Erythroblast (primary cell): ENCODE results near the gene REEP3.
"Not testable (repeated sequence)": the region's sequence is repeated elsewhere in the genome, so short reads cannot be mapped to it uniquely, and the experiment has no call there.

ENCODE experiments used
- DNase-seq, 2 experiments: peaks; one replicate each; lab custom pipeline; 2025; lab: John Stamatoyannopoulos, UW
- GATA1 ChIP-seq: IDR thresholded peaks from 2 replicates; pipeline ENCODE4 v1.6.1; 2011; ENCODE audit warnings: low read depth, mild to moderate bottlenecking, control low read depth, low read length, moderate library complexity
- POLR2A ChIP-seq: IDR thresholded peaks from 2 replicates; pipeline ENCODE4 v1.6.1; 2011; ENCODE audit warnings: mild to moderate bottlenecking, low read length

The REEP3 gene

DNA sequence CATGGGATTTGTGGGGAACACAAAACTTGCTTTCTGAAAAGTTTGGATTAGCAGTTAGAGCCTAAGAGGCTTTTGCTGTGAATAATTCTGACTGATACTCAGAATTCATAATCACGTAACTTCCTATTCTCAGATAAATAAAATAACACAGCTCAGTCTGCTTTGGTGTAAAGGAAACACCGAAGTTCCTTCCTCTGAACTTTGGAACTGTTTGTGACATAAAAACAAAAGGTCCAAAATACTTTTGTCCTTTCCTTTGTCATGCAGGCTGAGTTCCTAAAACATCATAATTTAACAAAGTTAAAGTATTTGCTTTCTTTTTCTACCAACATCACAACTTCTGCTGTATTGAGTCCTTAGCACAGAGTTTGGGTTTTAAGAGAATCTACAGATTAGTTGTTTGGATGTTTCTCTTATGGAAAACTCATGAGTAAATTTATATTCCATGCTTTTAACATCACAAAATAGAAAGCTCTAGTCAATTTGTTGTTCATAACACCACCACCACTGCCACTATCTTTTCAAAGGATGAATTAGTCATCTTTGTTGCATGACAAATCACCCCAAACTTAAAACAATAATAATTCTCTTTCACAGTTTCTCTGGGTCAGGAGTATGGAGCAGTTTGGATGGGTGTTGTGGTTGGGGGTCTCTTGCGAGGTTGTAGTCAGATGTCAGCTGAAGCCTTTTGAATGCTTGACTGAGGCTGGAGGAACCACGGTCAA lies 123.4 kb downstream of the REEP3 start:
- TF ChIP-seq POLR2A (no peak), GATA1 (no peak)
- DNase-seq = no peak

DNA sequence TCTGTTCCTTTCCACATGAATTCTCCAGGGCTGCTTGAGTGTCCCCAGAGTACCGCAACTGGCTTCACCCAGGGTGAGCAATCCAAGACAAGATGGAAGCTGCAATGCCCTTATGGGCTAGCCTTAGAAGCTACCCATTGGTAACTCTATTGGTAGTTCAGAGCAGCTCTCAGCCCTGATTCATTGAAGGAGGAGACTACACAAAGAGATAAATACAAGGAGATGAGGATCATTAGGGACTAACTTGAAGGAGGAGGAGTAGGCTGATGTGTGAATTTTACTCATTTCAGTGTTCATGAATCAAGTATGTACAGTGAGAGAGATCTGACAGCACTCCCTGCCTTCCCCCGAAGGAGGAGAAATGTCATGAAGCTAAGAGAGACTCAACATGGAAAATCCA lies 124.0 kb downstream of the REEP3 start:
- TF ChIP-seq POLR2A (no peak), GATA1 (no peak)
- no peak for DNase-seq

DNA sequence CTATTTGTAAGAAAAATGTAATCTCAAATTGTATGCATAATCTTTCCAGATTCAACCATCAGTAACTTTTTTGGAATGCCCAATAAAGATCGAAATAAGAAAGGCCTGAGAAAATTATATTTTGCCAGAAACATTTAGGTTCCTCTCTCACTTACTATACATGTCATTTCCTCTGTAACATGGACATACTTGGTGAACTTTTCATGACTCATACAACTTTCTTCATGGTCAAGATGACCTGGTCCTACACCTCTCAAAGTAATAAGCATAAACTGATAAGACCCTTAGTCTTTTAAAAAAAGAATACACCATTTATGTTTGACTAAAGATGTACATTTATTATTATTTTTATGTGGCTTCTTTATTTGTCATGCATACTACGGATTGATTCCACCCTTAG lies 125.3 kb downstream of the REEP3 start:
- no peak for TF ChIP-seq POLR2A
- TF ChIP-seq GATA1 = no peak
- no peak for DNase-seq

DNA sequence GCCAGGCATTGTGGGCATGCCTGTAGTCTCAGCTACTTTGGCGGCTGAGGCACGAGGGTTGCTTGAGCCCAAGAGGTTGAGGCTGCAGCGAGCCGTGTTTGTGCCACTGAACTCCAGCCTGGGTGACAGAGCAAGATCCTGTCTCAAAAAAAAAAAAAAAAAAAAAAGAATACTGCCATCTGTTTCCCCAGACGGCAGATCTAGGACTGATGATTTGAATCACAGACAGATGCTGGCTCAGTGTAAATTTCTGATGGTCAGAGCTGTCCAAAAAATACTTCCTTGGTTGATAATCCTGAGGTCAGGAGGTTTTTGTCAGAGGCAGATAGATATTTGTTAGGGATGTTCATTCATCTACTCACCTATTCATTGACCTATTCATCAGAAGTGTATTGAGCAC lies 130.7 kb downstream of the REEP3 start:
- DNase-seq = no peak
- TF ChIP-seq GATA1 (no peak), POLR2A (no peak)

DNA sequence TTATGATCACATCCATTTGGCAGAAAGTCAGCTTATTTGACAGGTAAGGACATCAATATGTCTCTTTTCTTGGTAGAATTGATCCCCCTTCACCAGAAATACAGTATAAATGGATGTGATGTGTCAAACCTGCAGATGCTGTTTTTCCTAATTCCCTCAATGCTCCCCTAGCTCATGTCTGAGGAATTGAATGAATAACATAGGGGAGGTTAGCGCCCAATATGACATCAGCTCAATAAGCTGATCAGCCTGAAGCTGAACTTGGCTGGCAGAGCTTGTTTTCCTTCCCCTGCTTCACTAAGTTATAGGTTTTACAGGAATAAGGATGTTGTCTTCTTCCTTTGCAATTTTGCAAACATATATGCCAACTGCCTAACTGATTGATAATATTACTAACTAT lies 132.5 kb downstream of the REEP3 start:
- no peak for TF ChIP-seq POLR2A
- DNase-seq = no peak

DNA sequence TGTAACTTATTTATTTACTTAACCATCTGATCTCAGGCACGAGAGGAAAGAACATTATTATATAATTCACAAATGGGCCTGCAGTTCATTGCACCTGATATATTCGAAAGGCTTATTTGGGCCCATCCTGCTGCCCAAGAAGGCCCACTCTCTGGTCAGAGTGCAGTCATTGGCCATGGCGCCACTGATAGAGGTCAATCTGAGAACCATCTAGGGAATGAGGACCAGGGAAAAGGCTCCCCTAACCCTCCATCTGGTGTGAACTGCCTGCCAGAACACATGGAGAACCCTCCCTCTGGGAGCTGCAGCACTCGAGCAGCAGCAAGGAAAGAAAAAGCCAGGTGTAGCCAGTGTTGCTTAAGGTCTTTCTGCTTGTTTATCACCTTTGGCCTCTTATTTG lies 136.6 kb downstream of the REEP3 start:
- DNase-seq = no peak
- TF ChIP-seq POLR2A = no peak
- TF ChIP-seq GATA1 = no peak

DNA sequence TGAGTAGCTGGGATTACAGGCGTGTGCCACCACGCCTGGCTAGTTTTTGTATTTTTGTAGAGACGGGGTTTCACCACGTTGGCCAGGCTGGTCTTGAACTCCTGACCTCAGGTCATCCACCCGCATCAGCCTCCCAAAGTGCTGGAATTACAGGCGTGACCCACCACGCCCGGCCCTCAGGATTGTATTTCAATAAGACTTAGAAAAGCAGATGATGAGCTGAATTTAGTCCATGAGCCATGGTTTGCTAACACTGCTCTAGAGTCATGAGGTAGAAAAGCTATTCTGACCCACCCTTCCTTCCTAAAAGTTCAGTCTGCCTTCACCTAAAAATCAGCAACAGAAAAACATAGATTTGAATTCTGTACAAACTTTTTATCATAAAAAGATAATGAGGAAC lies 139.7 kb downstream of the REEP3 start:
- DNase-seq = not testable (repeated sequence)

DNA sequence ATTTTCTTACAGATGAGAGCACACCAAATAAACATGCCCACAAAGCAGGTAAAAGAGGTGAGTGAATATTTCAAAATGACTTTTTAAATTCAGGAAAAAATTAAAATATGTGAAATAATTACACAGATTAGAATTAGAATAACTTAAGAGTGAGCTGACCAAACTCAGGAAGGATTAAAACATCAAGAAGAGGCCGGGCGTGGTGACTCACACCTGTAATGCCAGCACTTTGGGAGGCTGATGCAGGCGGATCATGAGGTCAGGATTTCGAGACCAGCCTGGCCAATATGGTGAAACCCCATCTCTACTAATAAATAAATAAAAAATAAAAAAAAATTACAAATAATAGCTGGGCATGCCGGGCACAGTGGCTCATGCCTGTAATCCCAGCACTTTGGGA lies 140.1 kb downstream of the REEP3 start:
- no peak for TF ChIP-seq POLR2A
- DNase-seq = no peak

DNA sequence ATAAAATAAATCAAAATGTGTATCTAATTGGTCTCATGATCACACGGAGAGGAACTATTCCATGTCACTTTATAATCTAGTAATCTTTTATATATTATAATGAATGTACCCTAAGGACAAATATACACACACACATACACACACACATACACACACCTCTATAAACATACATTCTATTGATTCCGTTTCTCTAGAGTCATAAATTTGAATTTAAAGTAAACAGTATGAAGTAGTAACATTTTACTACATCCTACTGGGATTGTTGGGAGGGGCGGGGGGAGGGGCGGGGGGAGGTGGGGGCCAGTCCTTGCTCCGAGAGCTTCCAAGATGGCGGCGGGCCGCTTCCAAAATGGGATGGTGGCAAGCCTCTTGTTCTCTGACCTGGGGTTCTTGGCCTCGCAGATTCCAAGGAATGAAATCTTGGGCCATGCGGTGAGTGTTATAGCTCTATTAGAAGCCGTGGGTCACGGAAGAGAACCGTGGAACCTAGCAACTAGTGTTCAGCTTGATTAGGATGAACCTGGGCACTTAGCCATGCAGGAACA lies 143.2 kb downstream of the REEP3 start:
- DNase-seq = no peak
- TF ChIP-seq GATA1 (no peak), POLR2A (no peak)

DNA sequence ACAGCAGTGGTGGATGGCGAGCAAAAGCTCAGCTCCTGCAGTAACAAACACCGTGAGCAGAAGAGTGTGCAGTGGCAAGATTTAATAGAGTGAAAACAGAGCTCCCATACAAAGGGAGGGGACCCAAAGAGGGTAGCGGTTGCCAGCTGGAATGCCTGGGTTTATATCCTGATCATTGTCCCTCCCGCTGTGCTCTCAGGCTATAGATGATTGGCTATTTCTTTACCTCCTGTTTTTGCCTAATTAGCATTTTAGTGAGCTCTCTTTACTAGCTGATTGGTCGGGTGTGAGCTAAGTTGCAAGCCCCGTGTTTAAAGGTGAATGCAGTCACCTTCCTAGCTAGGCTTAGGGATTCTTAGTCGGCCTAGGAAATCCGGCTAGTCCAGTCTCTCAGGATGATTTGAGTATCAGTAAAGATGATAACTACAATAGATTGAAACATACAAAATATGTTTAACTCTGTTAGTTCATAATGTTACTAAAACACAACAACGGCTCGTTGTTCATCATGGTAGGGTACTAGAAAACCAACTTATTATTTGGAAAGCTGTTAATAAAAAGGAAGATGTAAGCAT lies 143.9 kb downstream of the REEP3 start:
- not testable (repeated sequence) for DNase-seq

DNA sequence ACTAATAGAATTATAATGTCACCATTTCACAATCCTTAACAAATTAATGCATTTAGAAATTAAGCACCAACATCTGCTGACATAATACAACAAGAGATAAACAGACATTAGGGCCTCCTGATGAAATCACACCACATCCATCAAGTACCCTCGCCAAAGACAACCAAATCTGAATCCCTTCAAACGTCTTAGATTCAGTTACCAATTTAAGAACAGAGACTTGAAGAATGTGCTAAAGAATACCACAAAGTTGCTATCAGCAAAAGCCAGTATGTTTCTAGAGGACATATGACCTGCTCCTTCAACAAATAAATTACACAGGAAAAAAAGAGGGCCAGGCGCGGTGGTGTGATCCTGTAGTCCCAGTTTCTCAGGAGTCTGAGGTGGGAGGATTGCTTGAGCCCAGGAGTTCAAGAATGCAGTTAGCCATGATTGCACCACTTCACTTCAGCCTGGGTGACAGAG lies 144.5 kb downstream of the REEP3 start:
- no peak for DNase-seq

DNA sequence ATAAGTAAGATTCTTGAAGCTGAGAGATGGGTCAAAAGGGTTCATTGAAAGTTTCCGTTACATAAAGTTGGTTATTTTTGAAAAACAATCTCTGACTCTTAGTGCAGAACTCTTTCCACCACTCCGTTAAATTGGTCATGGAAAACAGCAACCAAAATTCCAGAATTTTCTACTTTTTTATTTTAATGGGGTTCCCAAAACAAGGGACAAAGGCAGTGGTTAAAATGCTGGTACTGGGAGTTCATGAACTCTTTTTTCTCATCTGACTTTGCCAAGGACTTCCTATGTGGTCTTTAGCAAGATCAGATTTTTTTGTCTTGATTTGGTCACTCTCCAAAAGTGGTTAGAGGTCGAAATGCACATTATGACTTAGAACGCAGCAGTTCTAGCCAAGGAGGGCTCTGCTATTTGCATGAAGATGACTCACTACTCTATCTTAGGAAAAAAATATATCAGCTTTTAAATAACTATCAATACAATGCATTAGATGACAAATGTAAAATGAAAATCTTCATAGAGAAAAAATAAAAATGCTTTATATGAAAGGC lies 145.7 kb downstream of the REEP3 start:
- TF ChIP-seq GATA1 (no peak), POLR2A (no peak)
- no peak for DNase-seq

More for the DNA sequence above, 144.5 kb downstream of the REEP3 start:
- TF ChIP-seq GATA1 (no peak), POLR2A (no peak)

DNA sequence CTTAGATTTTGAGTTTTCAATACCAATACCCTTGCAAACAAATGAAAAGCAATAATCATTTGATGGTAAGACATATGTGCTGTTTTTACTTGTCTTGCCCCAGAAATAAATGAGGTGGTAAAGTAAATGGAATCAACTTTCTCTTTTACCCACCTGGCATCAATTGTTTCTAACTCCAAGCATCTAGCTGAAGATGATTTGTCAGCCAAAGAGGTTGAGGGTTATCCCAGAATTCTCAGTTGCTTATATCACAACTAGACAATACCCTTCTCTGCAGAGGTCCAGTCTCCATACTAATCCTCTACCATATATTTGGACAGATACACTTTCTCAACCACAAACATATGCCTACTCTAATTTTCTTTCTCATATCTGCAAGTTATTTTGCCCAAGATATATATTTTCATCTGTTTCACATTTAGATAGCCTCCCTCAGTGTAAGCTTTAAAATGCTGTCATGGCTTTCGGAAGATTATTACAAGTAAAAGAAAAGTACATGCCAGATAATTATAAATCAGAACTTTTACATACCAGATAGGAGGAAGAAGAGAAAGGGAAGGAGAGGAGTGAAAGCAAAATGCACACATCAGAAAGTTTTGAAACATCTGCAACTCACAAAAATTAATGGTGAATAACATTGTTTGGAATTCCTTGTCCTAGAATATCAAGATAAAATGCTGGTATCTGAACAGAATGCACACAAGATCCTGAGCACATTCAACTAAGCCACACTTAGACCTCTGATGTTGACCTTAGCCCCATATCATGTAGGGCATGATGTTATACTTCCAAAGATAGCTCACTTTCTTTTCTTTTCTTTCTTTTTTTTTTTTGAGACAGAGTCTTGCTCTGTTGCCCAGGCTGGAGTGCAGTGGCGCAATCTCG lies 146.6 kb downstream of the REEP3 start:
- DNase-seq = no peak
- TF ChIP-seq POLR2A (no peak), GATA1 (no peak)

DNA sequence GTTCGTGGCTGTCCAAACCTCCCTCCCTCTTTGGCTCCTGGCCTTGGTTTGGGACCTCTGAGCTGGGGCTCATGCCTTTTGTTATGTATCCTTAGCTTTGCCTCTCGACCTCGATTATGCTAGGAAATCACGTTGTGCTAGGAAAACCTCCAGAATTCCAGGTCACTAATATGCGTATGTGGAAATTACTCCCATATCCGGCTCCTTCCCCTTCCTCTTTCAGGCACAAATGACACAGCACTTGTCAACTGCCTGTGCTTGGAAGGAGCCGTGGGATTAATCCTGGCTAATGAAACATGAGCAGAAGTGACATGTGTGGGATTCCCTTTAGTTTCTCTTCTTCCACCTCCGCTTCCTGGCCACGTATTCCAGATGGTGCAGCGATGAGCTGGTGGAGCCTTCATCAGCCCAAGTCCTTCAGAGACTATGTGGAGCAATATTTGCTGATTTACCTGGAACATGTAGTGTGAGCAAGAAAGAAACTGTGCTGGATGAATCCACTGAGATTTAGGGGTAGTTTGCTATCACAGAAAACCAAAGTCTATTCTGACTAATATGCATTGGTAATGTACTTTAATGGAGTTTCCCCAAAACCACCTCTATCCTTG lies 149.2 kb downstream of the REEP3 start:
- DNase-seq = no peak
- TF ChIP-seq POLR2A (no peak), GATA1 (no peak)
